B cell (primary cell): Measurements from ENCODE around the gene NFAT5. TPM values are rescaled to one million over a fixed set of nuclear protein-coding genes. Genes with fewer than 3 reads are reported as not detected.

Source experiments
- ATAC-seq: fragments of 200-7000 bp; cut with Tn5 transposase; one replicate; pipeline ENCODE4 v1.10.0; 2021; ENCODE audit warnings: low read depth, mild to moderate bottlenecking, moderate number of reproducible peaks, moderate library complexity
- CTCF ChIA-PET: fragments of 350-600 bp; sonication (Branson Sonifier 250); formaldehyde crosslinking; loops from one replicate; lab custom pipeline; 2021; ENCODE audit warnings: antibody characterized with exemption, inconsistent platforms; lab: Charles Lee
- POLR2A ChIA-PET: fragments of 350-600 bp; sonication (Branson Sonifier 250); formaldehyde crosslinking; loops from one replicate; lab custom pipeline; 2021; ENCODE audit warnings: antibody characterized with exemption; lab: Charles Lee
- DNase-seq: peaks from one replicate; pipeline ENCODE4 v3.0.0; 2013
- H2AFZ ChIP-seq: 2 replicates; pipeline ENCODE4 v1.6.1; 2012; ENCODE audit warnings: mild to moderate bottlenecking, low read depth, low read length; ENCODE audit not compliant: insufficient read depth, poor library complexity, severe bottlenecking
- H3K27ac ChIP-seq, 2 donors: 1 replicate in 1 of 2; 2 replicates in 1 of 2; pipeline ENCODE4 v1.5.1; 2012 to 2013; ENCODE audit warnings: low read length in 2 of 2, mild to moderate bottlenecking in 2 of 2, moderate library complexity in 1 of 2
- H3K27me3 ChIP-seq, 4 experiments: fragments of 200-600 bp in 1 of 4; sonication (generic) in 1 of 4; replicated peaks in 1 of 4; 1 replicate in 2 of 4; 2 replicates in 2 of 4; pipeline versions ENCODE4 v1.6.1 to v1.7.0; 2013 to 2016; ENCODE audit warnings: low read length in 3 of 4, mild to moderate bottlenecking in 2 of 4, mixed read lengths in 1 of 4, moderate library complexity in 1 of 4; ENCODE audit not compliant: insufficient read depth in 4 of 4, control insufficient read depth in 3 of 4; ENCODE audit errors: control extremely low read depth in 1 of 4
- H3K36me3 ChIP-seq, 2 experiments: replicated peaks in 1 of 2; 1 replicate in 1 of 2; 2 replicates in 1 of 2; pipeline versions ENCODE4 v1.6.1 to v1.7.1; 2013; ENCODE audit warnings: low read length in 1 of 2; ENCODE audit not compliant: insufficient read depth in 2 of 2, control insufficient read depth in 1 of 2; ENCODE audit errors: control extremely low read depth in 1 of 2, extremely low read depth in 1 of 2
- H3K4me1 ChIP-seq, 2 donors: fragments of 200-600 bp in 1 of 2; sonication (generic) in 1 of 2; 1 replicate in 1 of 2; 2 replicates in 1 of 2; pipeline versions ENCODE4 v1.5.1 to v1.6.1; 2013 to 2017; ENCODE audit warnings: low read length in 2 of 2; ENCODE audit not compliant: control insufficient read depth in 2 of 2, insufficient read depth in 2 of 2
- H3K4me2 ChIP-seq: replicated peaks from 2 replicates; pipeline ENCODE3; 2012; ENCODE audit warnings: mild to moderate bottlenecking, low read depth, low read length; ENCODE audit not compliant: poor library complexity, severe bottlenecking
- H3K4me3 ChIP-seq, 5 experiments: fragments of 200-600 bp in 1 of 5; sonication (generic) in 1 of 5; 1 replicate in 3 of 5; 2 replicates in 2 of 5; pipeline versions ENCODE4 v1.5.1 to v1.7.0; 2011 to 2016; ENCODE audit warnings: low read length in 4 of 5, mild to moderate bottlenecking in 4 of 5, low read depth in 2 of 5, control low read depth in 1 of 5, moderate library complexity in 1 of 5; ENCODE audit not compliant: insufficient read depth in 1 of 5; ENCODE audit errors: control extremely low read depth in 1 of 5, extremely low read depth in 1 of 5
- H3K79me2 ChIP-seq: fragments of 200-600 bp; sonication (generic); one replicate; pipeline ENCODE4 v1.6.0; 2016; ENCODE audit warnings: low read length; ENCODE audit not compliant: control insufficient read depth, insufficient read depth
- H3K9ac ChIP-seq: fragments of 200-600 bp; sonication (generic); 2 replicates; pipeline ENCODE4 v1.6.1; 2017; ENCODE audit warnings: mild to moderate bottlenecking, low read length, moderate library complexity
- H3K9me3 ChIP-seq, 3 donors: one replicate each; pipeline versions ENCODE4 v1.6.1 to v1.7.1; 2013; ENCODE audit warnings: low read length in 2 of 3; ENCODE audit not compliant: control insufficient read depth in 2 of 3, insufficient read depth in 1 of 3; ENCODE audit errors: control extremely low read depth in 1 of 3
- H4K20me1 ChIP-seq: 2 replicates; pipeline ENCODE4 v1.6.0; 2012; ENCODE audit warnings: mild to moderate bottlenecking, low read length; ENCODE audit not compliant: insufficient read depth, control insufficient read depth, poor library complexity, severe bottlenecking
- H3K27ac Mint-ChIP-seq: one replicate; pipeline ENCODE4 v1.8.0; 2021; ENCODE audit warnings: mixed read lengths
- H3K27me3 Mint-ChIP-seq: one replicate; pipeline ENCODE4 v1.8.0; 2021; ENCODE audit warnings: mixed read lengths
- H3K4me1 Mint-ChIP-seq: one replicate; pipeline ENCODE4 v1.8.0; 2021; ENCODE audit warnings: mixed read lengths
- H3K4me3 Mint-ChIP-seq: one replicate; pipeline ENCODE4 v1.8.0; 2021; ENCODE audit warnings: mixed read lengths
- H3K9me3 Mint-ChIP-seq: one replicate; pipeline ENCODE4 v1.8.0; 2022; ENCODE audit warnings: mixed read lengths; ENCODE audit not compliant: insufficient read depth
- EZH2 ChIP-seq: IDR thresholded peaks from 2 replicates; pipeline ENCODE4 v1.6.1; 2012; ENCODE audit warnings: borderline replicate concordance, low read depth, mild to moderate bottlenecking, moderate library complexity, low read length; ENCODE audit not compliant: insufficient read depth, poor library complexity, severe bottlenecking
- WGBS: methylation state at CpG from one replicate; pipeline ENCODE4 v1.1.5; 2013; ENCODE audit warnings: missing lambda C conversion rate; ENCODE audit not compliant: insufficient coverage; 5-methylcytosine and 5-hydroxymethylcytosine counted together
- intact Hi-C: fragments of 100-400 bp; cut with micrococcal nuclease; formaldehyde crosslinking; loops from one replicate; pipeline ENCODE4 v1.10.0; 2022
- polyA plus RNA-seq: library from polyadenylated mRNA; depleted of rRNA; stranded (reverse); fragments of >200 nt; gene quantifications from 2 replicates; pipeline ENCODE4 v1.2.3, GENCODE V29; 2012
- total RNA-seq, 2 donors: library from RNA; stranded (reverse); fragments of 120-200 nt in 1 of 2; gene quantifications; 1 replicate in 1 of 2; 2 replicates in 1 of 2; pipeline versions ENCODE4 v1.2.3 to v1.2.4, GENCODE V29; 2013 to 2022
- TF ChIP-seq, protein P1 (sequence below): fragments of 200-600 bp; IDR thresholded peaks from one replicate; pipeline ENCODE4 v1.8.0; 2022; ENCODE audit warnings: antibody characterized with exemption, mild to moderate bottlenecking

The NFAT5 gene
- total and polyA plus RNA-seq, 2 donors (not counting 1 experiment from before 2014, with no cell fraction given), result 6.3 to 50.0 TPM

DNA sequence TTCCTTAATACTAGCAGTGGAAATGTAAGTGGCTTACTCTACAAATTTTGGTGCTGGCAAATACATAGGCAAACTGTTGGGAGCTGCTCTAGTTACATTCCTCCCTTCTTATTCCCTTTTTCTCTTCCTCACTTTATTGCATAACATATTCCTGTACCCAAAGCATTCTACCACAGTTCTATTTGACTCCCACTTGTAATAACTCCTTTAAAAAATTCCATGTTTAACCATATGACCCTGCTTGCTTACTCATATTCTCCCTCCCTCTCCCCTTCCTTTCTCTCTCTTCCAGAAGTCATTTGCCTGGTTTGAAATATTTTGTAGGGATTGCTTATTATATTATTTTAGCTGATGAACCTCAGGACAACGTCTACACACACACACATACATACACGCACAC lies 137.9 kb downstream of the NFAT5 start:
- H4K20me1 ChIP-seq, result no peaks in the 10 kb centered on the region
- no peak for DNase-seq
- POLR2A ChIA-PET, result no interaction called here
- no peaks in the 10 kb centered on the region for H3K79me2 ChIP-seq
- H3K9ac ChIP-seq, result no peak overlapping the region
- Mint-ChIP-seq H3K27me3 (no peaks in the 10 kb centered on the region), H3K27ac (no peak overlapping the region), H3K9me3 (no peaks in the 10 kb centered on the region), H3K4me1 (no peaks in the 10 kb centered on the region), H3K4me3 (no peak overlapping the region)
- no peak overlapping the region for H3K27ac ChIP-seq
- WGBS, result no CpG with 5 or more reads among the region's 2 CpGs
- TF ChIP-seq, protein P1, sequence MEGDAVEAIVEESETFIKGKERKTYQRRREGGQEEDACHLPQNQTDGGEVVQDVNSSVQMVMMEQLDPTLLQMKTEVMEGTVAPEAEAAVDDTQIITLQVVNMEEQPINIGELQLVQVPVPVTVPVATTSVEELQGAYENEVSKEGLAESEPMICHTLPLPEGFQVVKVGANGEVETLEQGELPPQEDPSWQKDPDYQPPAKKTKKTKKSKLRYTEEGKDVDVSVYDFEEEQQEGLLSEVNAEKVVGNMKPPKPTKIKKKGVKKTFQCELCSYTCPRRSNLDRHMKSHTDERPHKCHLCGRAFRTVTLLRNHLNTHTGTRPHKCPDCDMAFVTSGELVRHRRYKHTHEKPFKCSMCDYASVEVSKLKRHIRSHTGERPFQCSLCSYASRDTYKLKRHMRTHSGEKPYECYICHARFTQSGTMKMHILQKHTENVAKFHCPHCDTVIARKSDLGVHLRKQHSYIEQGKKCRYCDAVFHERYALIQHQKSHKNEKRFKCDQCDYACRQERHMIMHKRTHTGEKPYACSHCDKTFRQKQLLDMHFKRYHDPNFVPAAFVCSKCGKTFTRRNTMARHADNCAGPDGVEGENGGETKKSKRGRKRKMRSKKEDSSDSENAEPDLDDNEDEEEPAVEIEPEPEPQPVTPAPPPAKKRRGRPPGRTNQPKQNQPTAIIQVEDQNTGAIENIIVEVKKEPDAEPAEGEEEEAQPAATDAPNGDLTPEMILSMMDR, result no peak
- TF ChIP-seq EZH2, result no peak
- H3K4me1 ChIP-seq, result no peaks in the 10 kb centered on the region
- no peak overlapping the region for H3K4me2 ChIP-seq
- H3K36me3 ChIP-seq, result peaks cover 1 to 10% of the 10 kb centered on the region in 2 experiments
- no peak overlapping the region for H3K4me3 ChIP-seq
- intact Hi-C loops, result loop anchor here (10.0 kb wide), 2 partner anchors 151 to 309 kb away; no protein-coding TSS in a partner anchor
- no peak for ATAC-seq
- no peaks in the 10 kb centered on the region for H3K27me3 ChIP-seq
- CTCF ChIA-PET, result interaction anchor here (0.9 to 1.4 kb wide), 2 partner anchors 8 to 227 kb away, joined by 3 to 5 read pairs; no protein-coding TSS in a partner anchor
- no peaks in the 10 kb centered on the region for H3K9me3 ChIP-seq
- no peak overlapping the region for H2AFZ ChIP-seq

DNA sequence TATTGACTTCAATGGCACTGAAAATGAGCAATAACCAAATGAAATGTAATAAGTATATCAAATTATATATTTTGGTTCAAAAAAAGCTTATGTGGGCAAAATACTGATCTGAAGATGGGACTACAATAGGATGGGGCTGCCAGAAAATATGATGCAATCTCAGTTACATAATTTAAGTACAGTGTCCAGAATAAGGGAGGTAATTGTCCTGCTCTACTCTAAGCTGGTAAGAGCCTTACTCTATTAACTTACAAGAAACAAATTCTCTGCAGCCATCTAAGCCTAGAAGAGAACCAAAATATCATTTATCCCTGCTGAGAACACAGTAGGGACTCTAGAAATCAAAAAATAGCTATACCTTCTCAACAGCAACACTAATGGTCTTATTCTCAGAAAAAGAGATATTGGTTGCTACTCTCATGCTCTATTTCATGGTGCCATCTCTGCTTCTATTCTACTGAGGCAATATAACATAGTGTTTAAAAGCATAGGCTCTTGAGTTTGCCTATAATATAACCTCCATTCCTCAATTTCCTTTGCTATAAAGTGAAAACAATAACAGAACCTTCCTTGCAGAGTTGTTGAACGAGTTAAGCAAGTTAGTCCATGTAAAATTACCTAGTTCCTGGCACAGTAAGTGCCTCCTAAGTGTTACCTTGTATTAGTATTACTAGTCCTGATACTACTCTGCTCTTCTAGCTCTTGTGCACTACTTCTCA lies 140.6 kb downstream of the NFAT5 start:
- H3K27me3 ChIP-seq, result no peaks in the 10 kb centered on the region
- H3K4me3 ChIP-seq, result no peak overlapping the region
- H3K9me3 ChIP-seq, result no peaks in the 10 kb centered on the region
- TF ChIP-seq, protein P1, result no peak
- no peak for TF ChIP-seq EZH2
- H3K27ac Mint-ChIP-seq, result no peak overlapping the region
- no peak overlapping the region for H3K4me3 Mint-ChIP-seq
- ChIA-PET CTCF (interaction anchor here (0.6 to 7.9 kb wide), 5 partner anchors 44 to 292 kb away, joined by 3 to 73 read pairs (median 5); partner anchors contain the start of gene NOB1), POLR2A (interaction anchor here (0.6 kb wide), 1 partner anchor 49 kb away, joined by 3 read pairs; the partner anchor contains the start of gene NOB1)
- peaks cover 1 to 7% of the 10 kb centered on the region in 2 experiments for H3K36me3 ChIP-seq
- no peaks in the 10 kb centered on the region for H3K4me1 ChIP-seq
- no peaks in the 10 kb centered on the region for H3K9me3 Mint-ChIP-seq
- no peak overlapping the region for H3K9ac ChIP-seq
- ATAC-seq (no peak), DNase-seq (no peak)
- H3K27ac ChIP-seq, result peak overlapping the region in 1 of 2 donors; percentile 19
- no peaks in the 10 kb centered on the region for H4K20me1 ChIP-seq
- intact Hi-C loops, result loop anchor here (10.0 kb wide), 2 partner anchors 148 to 312 kb away; no protein-coding TSS in a partner anchor
- H2AFZ ChIP-seq, result no peak overlapping the region
- no peak overlapping the region for H3K4me2 ChIP-seq
- H3K27me3 Mint-ChIP-seq, result no peaks in the 10 kb centered on the region
- no CpG with 5 or more reads among the region's 1 CpG for WGBS
- H3K79me2 ChIP-seq, result no peaks in the 10 kb centered on the region
- H3K4me1 Mint-ChIP-seq, result no peaks in the 10 kb centered on the region
